ENCODE data around the gene RABGAP1L. TPM values are rescaled to one million over a fixed set of nuclear protein-coding genes. Genes with fewer than 3 reads are reported as not detected.
"Not testable (repeated sequence)": the region's sequence is repeated elsewhere in the genome, so short reads cannot be mapped to it uniquely, and the experiment has no call there.

The RABGAP1L gene
- total RNA-seq, 1 donor from 2014 or later = 145 TPM

- no peak for DNase-seq
Measured at GRCh38 chr1:174818014-174818616, 658.8 kb downstream of the RABGAP1L start.

DNA sequence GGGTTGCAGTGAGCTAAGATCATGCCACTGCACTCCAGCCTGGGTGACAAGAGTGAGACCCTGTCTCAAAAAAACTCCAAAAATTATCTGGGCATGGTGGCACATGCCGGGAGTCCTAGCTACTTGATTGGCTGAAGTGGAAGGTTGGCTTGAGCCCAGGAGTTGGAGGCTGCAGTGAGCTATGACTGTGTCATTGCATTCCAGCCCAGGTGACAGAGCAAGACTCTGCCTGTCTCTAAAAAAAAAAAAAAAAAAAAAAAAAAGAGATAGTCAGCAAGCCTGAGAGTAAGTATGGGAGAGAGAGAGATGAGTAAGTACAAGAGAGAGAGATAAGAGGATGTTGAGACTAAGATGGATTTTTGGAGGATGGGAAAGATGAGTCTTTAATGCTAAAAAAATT is 659.6 kb downstream of the RABGAP1L start:
- DNase-seq = no peak

- DNase-seq = no peak
Measured at GRCh38 chr1:174819596-174819995, 660.3 kb downstream of the RABGAP1L start.

- no peak for DNase-seq
Measured at GRCh38 chr1:174825127-174825526, 665.8 kb downstream of the RABGAP1L start.

DNA sequence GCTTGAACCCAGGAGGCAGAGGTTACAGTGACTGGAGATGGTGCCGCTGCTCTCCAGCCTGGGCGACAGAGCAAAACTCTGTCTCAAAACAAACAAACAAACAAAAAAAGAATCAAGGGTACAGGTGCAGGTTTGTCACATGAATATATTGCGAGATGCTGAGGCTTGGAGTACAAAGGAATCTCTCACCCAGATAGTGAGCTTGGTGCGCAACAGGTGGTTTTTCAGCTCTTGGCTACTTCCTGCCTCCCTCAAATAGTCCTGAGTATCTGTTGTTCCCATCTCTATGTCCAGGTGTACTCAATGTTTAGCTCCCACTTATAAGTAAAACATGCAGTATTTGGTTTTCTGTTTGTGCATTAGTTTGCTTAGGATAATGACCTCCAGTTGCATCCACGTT is 666.5 kb downstream of the RABGAP1L start:
- DNase-seq = no peak

GRCh38 chr1:174828264-174828663 is 668.9 kb downstream of the RABGAP1L start:
- no peak for DNase-seq

- no peak for DNase-seq
Measured at GRCh38 chr1:174829990-174830389, 670.7 kb downstream of the RABGAP1L start.

- DNase-seq = no peak
Measured at GRCh38 chr1:174836543-174836942, 677.2 kb downstream of the RABGAP1L start.

DNA sequence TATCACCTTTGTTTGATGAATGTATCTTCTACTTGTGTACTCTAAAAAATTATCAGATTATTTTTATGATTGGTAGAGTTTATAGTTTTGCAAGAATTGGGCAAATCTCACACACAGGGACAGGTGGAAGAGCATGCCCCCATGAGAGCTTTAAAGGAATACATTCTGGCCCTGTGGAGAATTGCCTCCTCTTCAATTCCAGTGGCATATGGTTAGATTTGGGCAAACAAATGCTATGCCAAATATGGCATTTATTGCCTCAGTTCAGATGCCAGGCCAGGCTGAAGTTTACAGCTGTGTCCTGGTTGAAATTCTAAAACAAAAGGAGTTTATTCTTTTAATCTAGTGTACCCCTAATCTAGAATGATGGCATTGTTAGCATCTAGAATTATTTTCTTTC is 678.1 kb downstream of the RABGAP1L start:
- DNase-seq = no peak

GRCh38 chr1:174839211-174839610 is 679.9 kb downstream of the RABGAP1L start:
- DNase-seq = no peak

- no peak for DNase-seq
Measured at GRCh38 chr1:174841747-174842146, 682.4 kb downstream of the RABGAP1L start.

GRCh38 chr1:174848593-174849560 is 689.6 kb downstream of the RABGAP1L start:
- DNase-seq = not testable (repeated sequence)

GRCh38 chr1:174850726-174851125 is 691.4 kb downstream of the RABGAP1L start:
- DNase-seq = no peak

DNA sequence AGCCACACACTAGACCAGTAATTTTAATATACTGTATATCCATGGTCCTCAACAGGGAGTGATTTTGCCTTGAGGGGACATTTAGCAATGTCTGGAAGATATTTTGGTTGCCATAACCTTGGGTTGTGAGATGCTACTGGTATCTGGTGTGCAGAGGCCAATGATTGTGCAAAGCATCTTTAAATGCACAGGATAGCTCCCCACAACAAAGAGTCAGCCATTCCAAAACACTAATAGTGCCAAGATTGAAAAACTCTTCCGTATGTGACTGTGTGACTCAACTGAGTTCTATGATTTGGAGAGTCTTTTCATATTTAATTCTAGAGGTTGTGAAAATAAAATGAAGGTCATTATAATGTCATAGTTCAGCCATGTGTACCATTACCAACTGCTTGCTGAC is 699.0 kb downstream of the RABGAP1L start:
- no peak for DNase-seq

- DNase-seq = no peak
Measured at GRCh38 chr1:174870319-174870718, 711.0 kb downstream of the RABGAP1L start.

DNA sequence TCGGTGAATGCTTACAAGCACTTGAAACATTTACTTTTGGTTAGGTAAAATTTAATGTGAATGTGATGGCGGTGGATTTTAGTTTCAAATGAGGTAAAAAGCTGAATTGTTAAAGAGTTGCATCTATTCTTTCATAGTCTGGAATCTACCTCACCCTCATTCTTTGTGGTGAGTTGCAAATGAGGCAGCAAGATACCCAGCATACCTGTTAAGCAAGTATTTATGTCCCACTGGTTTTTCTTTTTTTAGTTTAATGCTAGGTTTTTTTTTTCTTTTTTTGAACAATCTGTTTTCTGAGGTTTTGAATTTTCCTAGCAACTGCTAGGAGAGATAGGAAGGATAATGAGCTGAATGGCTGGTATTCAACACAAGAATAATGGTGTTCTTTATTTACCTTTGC is 712.6 kb downstream of the RABGAP1L start:
- no peak for DNase-seq

DNA sequence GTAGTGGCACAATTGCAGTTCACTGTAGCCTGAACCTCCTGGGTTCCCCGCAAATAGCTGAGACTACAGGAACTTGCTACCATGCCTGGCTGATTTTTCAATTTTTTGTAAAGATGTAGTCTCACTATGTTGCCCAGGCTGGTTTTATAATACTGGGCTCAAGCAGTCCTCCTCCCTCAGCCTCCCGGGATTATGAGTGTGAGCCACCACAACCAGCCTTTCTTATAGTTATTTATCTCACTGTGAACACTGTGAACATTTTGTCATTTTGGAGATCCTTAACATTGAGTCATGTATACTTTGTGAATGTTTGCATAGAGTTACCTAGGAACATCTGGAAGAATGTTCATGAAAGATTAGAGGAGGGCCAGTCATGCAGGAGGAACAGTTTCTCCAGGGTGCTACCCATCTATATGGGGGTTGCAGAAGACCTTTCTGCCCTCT is 713.3 kb downstream of the RABGAP1L start:
- DNase-seq = no peak

- DNase-seq = no peak
Measured at GRCh38 chr1:174874331-174875053, 715.2 kb downstream of the RABGAP1L start.

- no peak for DNase-seq
Measured at GRCh38 chr1:174875306-174875705, 716.0 kb downstream of the RABGAP1L start.

DNA sequence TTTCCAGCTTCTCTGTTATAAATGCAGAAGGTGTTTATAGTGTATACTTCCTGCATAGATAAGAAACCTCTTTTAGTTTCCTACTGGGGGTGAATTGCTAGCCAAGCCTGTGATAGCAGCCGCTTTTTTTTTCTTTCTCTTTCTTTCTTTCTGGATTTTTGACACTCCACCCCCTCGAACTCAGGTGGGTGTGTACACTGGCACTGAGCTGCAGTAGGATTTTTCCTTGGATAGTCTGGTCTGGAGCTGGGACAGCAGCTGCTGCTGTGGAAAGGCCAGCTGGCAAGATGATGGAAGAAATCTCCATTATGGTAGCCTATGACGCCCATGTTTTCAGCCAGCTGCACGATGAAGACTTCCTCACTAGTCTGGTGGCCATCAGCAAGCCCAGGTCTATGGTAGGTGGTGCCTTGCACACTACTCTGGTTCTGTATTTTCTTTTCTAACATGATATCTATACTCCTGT is 717.9 kb downstream of the RABGAP1L start:
- peak; percentile 56 for DNase-seq

GRCh38 chr1:174880171-174880570 is 720.9 kb downstream of the RABGAP1L start:
- DNase-seq = no peak

DNA sequence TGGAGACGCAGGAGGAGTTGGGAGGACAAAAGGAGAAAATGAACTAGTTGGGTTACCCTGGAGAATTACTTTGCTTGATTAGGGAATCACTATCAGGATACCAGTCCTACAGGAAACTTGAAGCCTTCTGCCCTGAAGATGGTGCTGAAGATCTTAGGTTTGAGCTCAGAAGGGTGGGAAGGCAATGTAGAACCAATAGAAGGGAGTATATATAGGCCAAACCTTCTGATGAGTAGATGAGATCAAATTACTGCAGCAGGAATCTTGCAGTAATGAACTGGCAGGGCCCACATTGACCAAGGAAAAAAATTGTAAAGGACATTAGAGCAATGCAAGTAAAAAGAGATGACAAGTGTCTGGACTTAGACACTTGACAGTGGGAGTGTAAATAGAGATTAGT is 724.1 kb downstream of the RABGAP1L start:
- no peak for DNase-seq

DNA sequence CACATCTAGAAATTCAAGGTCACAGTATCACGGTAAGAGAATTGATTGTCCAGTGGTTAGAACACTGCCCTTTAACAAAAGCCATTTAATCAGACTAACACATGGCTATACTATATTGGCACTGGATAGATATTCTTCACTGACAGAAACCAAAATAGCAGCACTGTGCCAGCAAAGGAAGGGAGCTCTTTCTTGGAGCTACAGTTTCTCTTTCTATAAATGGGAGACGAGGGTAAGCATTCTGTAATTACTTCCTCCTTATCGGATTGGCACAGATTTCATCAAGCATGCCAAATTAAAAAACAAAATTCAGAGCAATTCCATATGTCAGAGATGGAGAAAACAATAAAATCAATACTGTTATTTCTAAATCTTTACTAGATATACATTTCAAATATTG is 724.7 kb downstream of the RABGAP1L start:
- DNase-seq = no peak

Measured in occipital lobe (tissue), 2 donors.